HepG2 (cell line): ENCODE results near the gene TGM6. TPM values are rescaled to one million over a fixed set of nuclear protein-coding genes. Genes with fewer than 3 reads are reported as not detected.

Experiments used
- ATAC-seq: fragments of 200-7000 bp; cut with Tn5 transposase; 3 replicates; pipeline ENCODE4 v1.9.1; 2020; ENCODE audit warnings: mild to moderate bottlenecking, moderate library complexity
- BruUV-seq: library from RNA; stranded (reverse); fragments of 400-500 nt; replicated peaks from 2 replicates; lab custom pipeline; 2021; lab: Mats Ljungman, UMichigan
- CTCF ChIA-PET: fragments of 300-600 bp; formaldehyde crosslinking; extraction: SDS; loops from one replicate; lab custom pipeline; 2021; ENCODE audit warnings: low total read pairs, inconsistent platforms, low intra/inter-chr PET ratio; lab: Yijun Ruan, JAX
- POLR2A ChIA-PET: fragments of 350-600 bp; sonication (Branson Sonifier 250); formaldehyde crosslinking; loops from one replicate; lab custom pipeline; 2020; ENCODE audit warnings: antibody characterized with exemption, inconsistent platforms; lab: Yijun Ruan, JAX
- DNase-seq: peaks from one replicate; pipeline ENCODE4 v3.0.0-alpha.2; 2015; ENCODE audit warnings: low spot score
- FAIRE-seq: peaks from 3 replicates; lab custom pipeline; 2011; peaks lifted over from hg19 to GRCh38; lab: Jason Lieb, UNC
- H2AFZ ChIP-seq: one replicate; pipeline ENCODE4 v1.6.1; 2011; ENCODE audit warnings: low read length, inconsistent platforms
- H3K27ac ChIP-seq: fragments of 300-600 bp; 3 replicates; pipeline ENCODE4 v1.8.0; 2011; ENCODE audit warnings: mixed run types, mild to moderate bottlenecking, mixed read lengths, low read length, inconsistent platforms; ENCODE audit not compliant: insufficient read depth; ENCODE audit errors: extremely low read length
- H3K27me3 ChIP-seq, 2 experiments: fragments of 200-600 bp in 1 of 2; 2 replicates in 1 of 2; 3 replicates in 1 of 2; pipeline versions ENCODE4 v1.6.0 to v1.8.0; 2011; ENCODE audit warnings: low read length in 2 of 2, mild to moderate bottlenecking in 2 of 2, moderate library complexity in 2 of 2, inconsistent platforms in 1 of 2; ENCODE audit not compliant: insufficient read depth in 2 of 2, control insufficient read depth in 1 of 2
- H3K36me3 ChIP-seq, 2 experiments: fragments of 200-600 bp in 1 of 2; replicated peaks in 1 of 2; 2 replicates in 1 of 2; 3 replicates in 1 of 2; pipeline versions ENCODE4 v1.5.1 to v1.8.0; 2011; ENCODE audit warnings: low read length in 2 of 2, inconsistent platforms in 1 of 2; ENCODE audit not compliant: insufficient read depth in 2 of 2, control insufficient read depth in 1 of 2
- H3K4me1 ChIP-seq: 2 replicates; pipeline ENCODE4 v1.5.1; 2012; ENCODE audit warnings: low read length, inconsistent platforms; ENCODE audit not compliant: insufficient read depth
- H3K4me2 ChIP-seq: 2 replicates; pipeline ENCODE4 v1.6.0; 2011; ENCODE audit warnings: low read depth, low read length, inconsistent platforms
- H3K4me3 ChIP-seq, 3 experiments: fragments of 200-600 bp in 1 of 3; sonication (generic), shearing (Covaris generic) in 1 of 3; replicated peaks in 1 of 3; 2 replicates each; pipeline ENCODE4 v1.5.1; 2011 to 2016; ENCODE audit warnings: low read length in 3 of 3, inconsistent platforms in 2 of 3, low read depth in 2 of 3, mild to moderate bottlenecking in 2 of 3, control low read depth in 1 of 3, mixed read lengths in 1 of 3; ENCODE audit not compliant: insufficient read depth in 1 of 3
- H3K79me2 ChIP-seq: one replicate; pipeline ENCODE4 v1.6.1; 2011; ENCODE audit warnings: low read length, inconsistent platforms; ENCODE audit not compliant: insufficient read depth
- H3K9ac ChIP-seq: 2 replicates; pipeline ENCODE4 v1.6.0; 2011; ENCODE audit warnings: mild to moderate bottlenecking, low read depth, low read length, inconsistent platforms; ENCODE audit not compliant: insufficient read depth
- H3K9me3 ChIP-seq: 2 replicates; pipeline ENCODE4 v1.5.1; 2012; ENCODE audit warnings: mild to moderate bottlenecking, low read length
- H4K20me1 ChIP-seq: 2 replicates; pipeline ENCODE4 v1.6.0; 2011; ENCODE audit warnings: inconsistent platforms, mild to moderate bottlenecking, low read length, moderate library complexity; ENCODE audit not compliant: insufficient read depth
- CREM ChIP-seq, 2 experiments: sonication (generic) in 1 of 2; formaldehyde crosslinking in 1 of 2; IDR thresholded peaks; 2 replicates each; pipeline versions ENCODE4 v1.4.0 to v1.6.1; 2016 to 2020; ENCODE audit warnings: antibody characterized with exemption in 1 of 2, mild to moderate bottlenecking in 1 of 2, missing genetic modification reagents in 1 of 2
- KDM1A ChIP-seq: IDR thresholded peaks from 2 replicates; pipeline ENCODE4 v1.6.1; 2016; ENCODE audit warnings: missing compliant biosample characterization
- MAFK ChIP-seq, 2 experiments: IDR thresholded peaks in 1 of 2; conservative IDR thresholded peaks in 1 of 2; 2 replicates each; pipeline ENCODE4 v1.6.1; 2011; ENCODE audit warnings: improper control_type of control experiment in 2 of 2, low read length in 2 of 2
- MED8 ChIP-seq: sonication (generic); formaldehyde crosslinking; IDR thresholded peaks from 2 replicates; pipeline ENCODE4 v1.8.1; 2023; ENCODE audit warnings: mild to moderate bottlenecking, missing genetic modification reagents; ENCODE audit not compliant: insufficient replicate concordance
- NCOA1 ChIP-seq: sonication (generic); formaldehyde crosslinking; IDR thresholded peaks from 2 replicates; pipeline ENCODE4 v1.9.0; 2021; ENCODE audit warnings: missing genetic modification reagents
- PPARG ChIP-seq: conservative IDR thresholded peaks from 2 replicates; pipeline ENCODE4 v1.6.1; 2016; ENCODE audit warnings: missing biosample characterization, missing genetic modification reagents
- RFXAP ChIP-seq: sonication (generic); formaldehyde crosslinking; IDR thresholded peaks from 2 replicates; pipeline ENCODE4 v1.4.0; 2020; ENCODE audit warnings: missing genetic modification reagents, borderline replicate concordance
- RNF219 ChIP-seq: sonication (generic); formaldehyde crosslinking; IDR thresholded peaks from 2 replicates; pipeline ENCODE4 v1.5.0; 2020; ENCODE audit warnings: mild to moderate bottlenecking, missing genetic modification reagents
- TCF12 ChIP-seq, 2 experiments: fragments of 450-650 bp in 1 of 2; sonication (generic) in 1 of 2; formaldehyde crosslinking in 1 of 2; IDR thresholded peaks; 2 replicates each; pipeline versions ENCODE4 v1.6.1 to v1.8.0; 2017 to 2022; ENCODE audit warnings: antibody characterized with exemption in 1 of 2, mild to moderate bottlenecking in 1 of 2, missing genetic modification reagents in 1 of 2, moderate library complexity in 1 of 2
- THYN1 ChIP-seq: sonication (generic); formaldehyde crosslinking; IDR thresholded peaks from 2 replicates; pipeline ENCODE4 v1.8.1; 2023; ENCODE audit warnings: low read depth, mild to moderate bottlenecking, moderate library complexity, missing genetic modification reagents, borderline replicate concordance
- ZHX2 ChIP-seq, 2 experiments: sonication (generic) in 1 of 2; formaldehyde crosslinking in 1 of 2; IDR thresholded peaks; 2 replicates each; pipeline versions ENCODE4 v1.6.1 to v1.9.0; 2014 to 2022; ENCODE audit warnings: antibody characterized with exemption in 1 of 2, borderline replicate concordance in 1 of 2, inconsistent platforms in 1 of 2, low read depth in 1 of 2, missing genetic modification reagents in 1 of 2
- ZNF75D ChIP-seq: sonication (generic); formaldehyde crosslinking; IDR thresholded peaks from 2 replicates; pipeline ENCODE4 v1.8.1; 2023; ENCODE audit warnings: missing genetic modification reagents, mild to moderate bottlenecking, borderline replicate concordance
- ZNF782 ChIP-seq: sonication (generic); formaldehyde crosslinking; IDR thresholded peaks from 2 replicates; pipeline ENCODE4 v1.4.0; 2020; ENCODE audit warnings: missing genetic modification reagents, mild to moderate bottlenecking, borderline replicate concordance
- ZSCAN20 ChIP-seq: sonication (generic); formaldehyde crosslinking; IDR thresholded peaks from 2 replicates; pipeline ENCODE4 v1.4.0; 2020; ENCODE audit warnings: missing genetic modification reagents, mild to moderate bottlenecking, borderline replicate concordance
- WGBS: methylation state at CpG from one replicate; pipeline ENCODE4 v1.1.6; 2017; ENCODE audit warnings: low lambda C conversion rate; 5-methylcytosine and 5-hydroxymethylcytosine counted together
- in situ Hi-C: cut with HindIII; loops from 2 replicates; pipeline ENCODE4 v1.10.0; 2017; ENCODE audit warnings: low pct_unique_long_range_greater_than_20kb; ENCODE audit not compliant: extremely low pct_ligation_motif_present
- intact Hi-C: fragments of 100-400 bp; cut with micrococcal nuclease; formaldehyde crosslinking; loops from one replicate; pipeline ENCODE4 v1.10.0; 2022; ENCODE audit not compliant: unreplicated experiment
- polyA plus RNA-seq, 8 experiments: library from polyadenylated mRNA; depleted of rRNA in 3 of 8; stranded (reverse) in 7 of 8; unstranded in 1 of 8; fragments of >200 nt; fragmentation: Illumina TruSeq in 4 of 8; extraction: Trizol in 4 of 8; gene quantifications; 2 replicates each; pipeline versions ENCODE4 v1.2.1 to v1.2.3, GENCODE V29; 2011 to 2016; ENCODE audit warnings: low read depth in 4 of 8, missing spikeins in 1 of 8, mixed read lengths in 1 of 8; ENCODE audit not compliant: insufficient read depth in 1 of 8
- total RNA-seq, 5 experiments: library from RNA; depleted of rRNA; stranded (reverse); fragments of >200 nt; fragmentation: Illumina TruSeq; extraction: Trizol; gene quantifications; 2 replicates each; pipeline ENCODE4 v1.2.3, GENCODE V29; 2016; ENCODE audit warnings: low read depth in 1 of 5

The TGM6 gene
- total and polyA plus RNA-seq, 2 of the 13 experiments (the other 11 are each of a cell fraction or from before 2014, with no cell fraction given): not detected

GRCh38 chr20:2385496-2385895, 4.8 kb downstream of the TGM6 start:
- Histone ChIP-seq H3K27me3 (peaks cover 0 to 3% of the 10 kb centered on the region in 2 experiments; a peak in 3 of 5 replicates), H3K27ac (no peak overlapping the region), H4K20me1 (no peaks in the 10 kb centered on the region), H3K9ac (no peak overlapping the region), H3K4me3 (no peak overlapping the region), H3K4me2 (no peak overlapping the region), H2AFZ (no peak overlapping the region), H3K79me2 (no peaks in the 10 kb centered on the region), H3K36me3 (no peaks in the 10 kb centered on the region), H3K4me1 (no peaks in the 10 kb centered on the region), H3K9me3 (peaks cover 15% of the 10 kb centered on the region)
- 22% methylated on average over 6 of the region's 6 CpGs for WGBS
- FAIRE-seq (no peak), ATAC-seq (no peak), DNase-seq (no peak)
- POLR2A ChIA-PET: no interaction called here
- BruUV-seq: no TSS peak
- in situ Hi-C loops (no loop called here), intact Hi-C loops (no loop called here)
- CTCF ChIA-PET: no interaction called here
- TF ChIP-seq MAFK (conservative IDR thresholded peaks at IDR 0.05 in 1 of 2, IDR thresholded peaks at IDR 0.05 in 1 of 2; ENCODE audit: low read length in 2 of 2): no peak
- no peak for TF ChIP-seq TCF12 (IDR thresholded peaks at IDR 0.05)
- no peak for TF ChIP-seq TCF12 (CRISPR knock-in tag; IDR thresholded peaks at IDR 0.05)
- TF ChIP-seq ZSCAN20: no peak
- TF ChIP-seq RNF219 (CRISPR knock-in tag): no peak
- TF ChIP-seq CREM (IDR thresholded peaks at IDR 0.05): no peak
- TF ChIP-seq CREM (CRISPR knock-in tag; IDR thresholded peaks at IDR 0.05): no peak
- no peak for TF ChIP-seq PPARG
- no peak for TF ChIP-seq ZNF782 (CRISPR knock-in tag)
- TF ChIP-seq KDM1A: no peak
- TF ChIP-seq MED8 (CRISPR knock-in tag): no peak
- no peak for TF ChIP-seq THYN1 (CRISPR knock-in tag)
- no peak for TF ChIP-seq ZHX2 (IDR thresholded peaks at IDR 0.05; ENCODE audit: low read depth)
- no peak for TF ChIP-seq ZHX2 (CRISPR knock-in tag; IDR thresholded peaks at IDR 0.05; ENCODE audit: borderline replicate concordance)
- TF ChIP-seq NCOA1 (CRISPR knock-in tag): no peak
- TF ChIP-seq RFXAP (CRISPR knock-in tag): no peak
- no peak for TF ChIP-seq ZNF75D
